Activated CD4-positive, CD25-positive, alpha-beta regulatory T cell treated with anti-CD3 and anti-CD28 coated beads, Interleukin-2, amount 50 U/mL, for 72 hours (primary cell): Measurements from ENCODE around the gene RNF32.
"Not testable (repeated sequence)": the region's sequence is repeated elsewhere in the genome, so short reads cannot be mapped to it uniquely, and the experiment has no call there.

Experiments used
- DNase-seq: peaks from one replicate; pipeline ENCODE4 v3.0.0; 2021

RNF32 gene

DNA sequence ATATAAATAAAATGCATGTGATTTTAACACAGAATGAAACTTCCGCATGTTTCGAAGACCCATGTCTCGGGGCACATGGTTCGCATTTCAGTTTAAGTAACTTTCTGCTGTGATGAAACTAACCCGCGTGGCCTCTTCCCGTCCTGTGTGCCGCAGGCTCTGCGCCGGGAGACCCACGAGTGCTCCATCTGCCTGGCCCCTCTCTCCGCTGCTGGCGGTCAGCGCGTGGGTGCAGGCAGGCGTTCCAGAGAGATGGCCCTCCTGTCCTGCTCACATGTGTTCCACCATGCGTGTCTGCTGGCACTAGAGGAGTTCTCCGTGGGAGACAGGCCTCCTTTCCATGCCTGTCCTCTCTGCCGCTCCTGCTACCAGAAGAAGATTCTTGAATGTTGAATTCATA is 35.7 kb downstream of the RNF32 start:
- DNase-seq, result no peak

DNA sequence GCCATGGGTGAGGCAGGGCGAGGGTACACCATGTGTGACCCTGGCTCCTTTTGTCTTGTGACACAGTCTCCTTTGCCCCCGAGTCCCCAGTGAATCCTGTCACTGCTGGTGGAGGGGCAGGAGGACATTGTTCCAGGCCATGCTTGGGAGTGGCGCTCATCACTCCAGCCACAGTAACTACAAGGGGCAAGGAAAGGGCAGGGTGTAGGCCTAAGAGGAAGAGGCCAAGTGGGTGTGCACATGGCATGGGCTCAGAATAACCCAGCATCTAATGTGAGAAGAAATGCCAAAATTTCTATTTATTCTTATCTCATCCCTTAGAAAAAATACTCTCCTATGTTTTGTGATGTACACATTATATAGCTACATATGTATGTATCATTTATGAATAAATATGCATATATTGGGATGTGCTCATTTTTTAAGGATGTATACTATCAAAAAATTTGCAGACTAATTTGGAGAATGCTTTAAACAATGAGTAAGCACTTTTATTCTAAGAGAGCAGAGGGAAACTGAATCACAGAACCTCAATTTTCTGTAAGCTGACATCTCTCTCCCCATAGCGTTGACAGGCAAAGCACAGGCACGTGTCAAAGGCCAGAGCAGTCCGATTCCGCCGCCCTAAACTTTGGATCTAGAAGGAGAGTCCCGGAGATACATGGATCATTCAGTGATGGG is 36.9 kb downstream of the RNF32 start:
- DNase-seq, result no peak

GRCh38 chr7:156680281-156680680 is 39.7 kb downstream of the RNF32 start:
- DNase-seq, result no peak

GRCh38 chr7:156682928-156683327 is 42.4 kb downstream of the RNF32 start:
- DNase-seq, result no peak

DNA sequence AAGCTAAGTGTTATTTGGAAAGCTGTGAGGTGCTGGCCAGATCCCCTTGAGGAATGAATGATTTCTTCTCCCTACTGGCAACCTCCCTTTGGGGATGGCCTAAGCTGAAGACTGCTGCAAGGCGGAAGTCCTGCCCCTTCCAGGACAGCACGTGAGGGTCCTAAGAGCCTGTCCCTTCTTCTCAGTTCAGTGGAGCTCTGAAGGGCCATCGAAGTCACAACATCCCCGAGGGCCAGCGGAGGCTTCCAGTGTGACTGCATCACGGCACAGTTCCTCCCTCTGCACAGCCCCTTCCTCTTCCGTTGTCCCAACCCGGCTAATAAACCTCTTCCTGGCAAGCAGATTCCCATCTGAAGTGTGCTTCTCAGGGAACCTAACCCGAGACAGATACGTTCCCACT is 43.7 kb downstream of the RNF32 start:
- DNase-seq, result no peak

GRCh38 chr7:156684661-156685060 is 44.1 kb downstream of the RNF32 start:
- DNase-seq, result no peak

DNA sequence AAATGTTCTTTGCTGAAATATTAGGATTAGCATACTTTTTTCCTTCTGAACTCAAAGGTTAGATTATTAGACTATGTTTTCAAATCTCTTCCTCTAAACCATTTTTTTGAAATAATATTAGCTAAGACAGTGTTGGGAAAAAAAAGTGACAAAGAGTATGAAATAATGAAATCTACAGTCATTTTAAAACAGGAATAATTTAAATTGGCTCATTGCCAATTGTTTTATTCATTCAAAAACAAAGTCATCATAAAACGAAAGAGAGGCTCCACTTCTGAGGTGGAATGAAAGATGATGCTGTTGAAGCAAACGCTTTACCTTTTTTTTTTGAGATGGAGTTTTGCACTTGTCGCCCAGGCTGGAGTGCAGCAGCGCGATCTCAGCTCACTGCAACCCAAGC is 51.2 kb downstream of the RNF32 start:
- DNase-seq, result no peak

- DNase-seq, result no peak
These were observed 52.3 kb downstream of the RNF32 start for GRCh38 chr7:156692849-156693248.

GRCh38 chr7:156693627-156694026 is 53.1 kb downstream of the RNF32 start:
- DNase-seq, result no peak

DNA sequence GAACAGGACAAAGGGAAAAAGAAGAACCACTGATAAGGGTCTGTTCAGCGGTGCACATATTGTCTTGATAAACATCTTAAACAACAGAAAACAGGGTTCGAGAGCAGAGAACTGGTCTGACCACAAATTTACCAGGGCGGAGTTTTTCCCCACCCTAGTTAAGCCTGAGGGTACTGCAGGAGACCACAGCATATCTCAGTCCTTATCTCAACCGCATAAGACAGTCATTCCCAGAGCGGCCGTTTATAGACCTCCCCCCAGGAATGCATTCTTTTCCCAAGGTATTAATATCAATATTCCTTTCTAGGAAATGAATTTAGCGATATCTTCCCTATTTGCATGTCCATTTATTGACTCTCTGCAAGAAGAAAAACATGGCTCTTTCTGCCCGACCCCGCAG is 56.7 kb downstream of the RNF32 start:
- not testable (repeated sequence) for DNase-seq

GRCh38 chr7:156698512-156698911 is 57.9 kb downstream of the RNF32 start:
- DNase-seq, result not testable (repeated sequence)

GRCh38 chr7:156701787-156702186 is 61.2 kb downstream of the RNF32 start:
- DNase-seq, result not testable (repeated sequence)

GRCh38 chr7:156702399-156702798 is 61.8 kb downstream of the RNF32 start:
- DNase-seq, result no peak

DNA sequence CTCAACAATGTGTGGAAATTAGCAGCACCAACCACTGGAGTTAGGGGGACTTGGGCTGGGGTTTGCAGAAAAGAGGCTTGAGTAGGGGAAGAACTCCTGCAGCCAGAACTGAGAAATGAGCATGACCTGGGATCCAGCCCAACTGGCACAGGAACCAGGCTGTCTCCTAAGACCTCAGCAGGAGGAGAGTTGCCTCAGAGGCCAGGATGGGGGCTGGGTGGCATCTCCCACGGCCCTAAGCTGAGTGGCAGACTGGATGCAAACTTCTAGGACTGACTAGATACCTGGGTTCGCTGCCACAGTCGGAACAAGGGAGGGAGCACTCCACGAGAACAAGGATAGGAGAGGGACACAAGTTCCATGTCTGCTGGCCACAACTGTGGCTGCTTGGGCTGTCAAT is 62.6 kb downstream of the RNF32 start:
- no peak for DNase-seq

DNA sequence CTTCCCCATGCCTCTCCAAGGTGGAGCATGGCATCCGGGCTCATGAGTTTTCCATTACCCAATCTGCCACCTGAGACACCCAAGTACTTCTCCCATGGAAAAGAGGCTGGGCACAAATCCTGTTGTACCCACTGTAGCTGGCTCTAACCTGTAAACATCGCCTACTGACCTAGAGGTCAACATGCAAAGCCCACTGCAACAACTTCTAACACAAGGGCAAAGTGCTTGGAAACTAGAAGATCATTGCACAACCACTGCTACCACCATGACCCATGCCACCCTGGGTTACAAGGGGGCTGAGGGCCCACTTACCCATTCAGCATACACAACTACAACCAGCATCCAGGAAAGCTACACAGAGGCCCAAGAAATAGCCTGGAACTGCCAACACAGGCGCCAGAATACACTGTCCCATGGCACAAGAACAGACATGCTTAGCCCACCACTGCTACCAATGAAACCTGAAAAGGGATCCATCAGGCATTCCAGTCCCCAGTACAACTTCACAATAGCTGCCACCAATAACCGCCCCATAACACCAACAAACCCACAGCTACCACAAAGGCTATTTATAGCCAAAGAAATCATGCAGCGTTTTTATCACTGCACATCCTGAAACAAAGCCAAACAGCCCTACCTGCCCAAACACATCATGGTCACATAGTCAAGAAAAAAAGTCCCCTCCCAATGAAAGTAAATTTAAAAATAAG is 63.4 kb downstream of the RNF32 start:
- no peak for DNase-seq

DNA sequence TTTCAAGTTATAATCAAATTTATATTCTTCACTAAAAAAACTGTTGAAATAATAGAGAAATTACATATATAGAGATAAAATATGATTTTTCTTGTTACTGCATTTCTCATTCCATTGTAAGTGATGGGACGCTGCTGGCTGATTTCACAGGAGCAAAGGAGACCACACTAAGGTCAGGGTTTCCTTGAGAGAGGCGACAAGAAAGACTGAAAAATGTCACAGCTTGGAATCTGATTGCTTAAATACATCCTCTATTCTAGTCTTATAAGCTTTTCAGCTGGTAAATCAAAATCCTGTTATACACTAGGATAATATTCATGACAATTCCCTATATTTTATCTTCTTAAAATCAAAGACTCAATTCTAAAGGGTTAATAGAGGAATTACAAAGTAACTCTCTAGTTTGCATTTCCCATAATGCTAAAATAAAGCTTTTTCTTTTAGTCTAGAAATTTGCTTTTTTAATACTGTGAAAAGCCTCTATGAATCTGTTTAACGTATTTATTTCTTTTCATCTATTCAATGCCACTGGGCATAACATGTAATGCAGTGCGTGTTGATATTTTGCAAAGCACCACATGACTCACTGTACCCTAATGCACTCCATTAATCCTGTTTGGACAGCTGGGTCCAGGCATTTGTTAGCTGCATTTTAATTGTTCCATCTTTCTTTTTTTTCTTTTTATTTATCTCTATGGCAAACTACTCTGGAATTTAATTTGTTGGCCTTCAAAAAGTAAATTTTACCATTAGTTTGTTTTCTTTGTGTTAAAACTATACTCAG is 81.7 kb downstream of the RNF32 start:
- DNase-seq, result no peak

- no peak for DNase-seq
These were observed 84.5 kb downstream of the RNF32 start for GRCh38 chr7:156725073-156725472.

DNA sequence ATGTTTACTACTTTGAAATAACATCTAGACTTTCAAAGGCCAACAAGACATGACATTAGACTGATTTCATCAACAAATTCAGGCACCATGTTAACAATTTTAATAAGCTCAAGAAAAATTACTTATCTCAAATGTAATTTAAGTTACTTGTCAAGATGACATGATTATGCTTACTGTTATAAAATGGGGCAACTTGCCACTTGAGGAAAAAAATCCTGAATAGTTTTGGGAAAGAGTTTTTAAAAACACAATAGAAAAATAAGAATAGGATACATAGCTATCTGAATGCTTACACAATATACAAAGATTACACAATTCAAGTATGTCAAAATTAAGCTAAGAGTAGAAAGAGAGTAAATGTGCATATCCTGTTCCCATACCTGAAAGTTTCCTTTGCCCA is 85.4 kb downstream of the RNF32 start:
- no peak for DNase-seq
